ENCODE measurements around the gene ARMS2.

- TF ChIP-seq NFIC (IDR thresholded peaks at IDR 0.05; ENCODE audit: borderline replicate concordance) = no peak
- TF ChIP-seq CTCF (IDR thresholded peaks at IDR 0.05) = no peak
Observed at GRCh38 chr10:122480146-122480833, 25.8 kb downstream of the ARMS2 start.
